Central memory CD8-positive, alpha-beta T cell (primary cell): Measurements from ENCODE around the gene PDE8B.

Source experiments
- ATAC-seq: fragments of 150-1000 bp; cut with Tn5 transposase; replicated peaks from 2 replicates; pipeline ENCODE4 v1.10.0; 2022; ENCODE audit warnings: mild to moderate bottlenecking, moderate FRiP score, moderate number of reproducible peaks; ENCODE audit not compliant: poor library complexity, severe bottlenecking; ENCODE audit errors: extremely low read depth
- DNase-seq, 2 donors: peaks; one replicate each; pipeline ENCODE4 v3.0.0; 2021; ENCODE audit warnings: low spot score in 2 of 2
- H3K27ac Mint-ChIP-seq: one replicate; pipeline ENCODE4 v1.8.0; 2022; ENCODE audit warnings: low read depth, mild to moderate bottlenecking, moderate library complexity, mixed read lengths
- H3K27me3 Mint-ChIP-seq: one replicate; pipeline ENCODE4 v1.8.0; 2022; ENCODE audit warnings: mixed read lengths
- H3K36me3 Mint-ChIP-seq: one replicate; pipeline ENCODE4 v1.8.0; 2022; ENCODE audit warnings: mild to moderate bottlenecking, moderate library complexity, mixed read lengths; ENCODE audit not compliant: insufficient read depth
- H3K4me1 Mint-ChIP-seq: one replicate; pipeline ENCODE4 v1.8.0; 2022; ENCODE audit warnings: mixed read lengths
- H3K4me3 Mint-ChIP-seq: one replicate; pipeline ENCODE4 v1.8.0; 2022; ENCODE audit warnings: mild to moderate bottlenecking, moderate library complexity, mixed read lengths
- H3K9me3 Mint-ChIP-seq: one replicate; pipeline ENCODE4 v1.8.0; 2022; ENCODE audit warnings: mixed read lengths

The PDE8B gene

DNA sequence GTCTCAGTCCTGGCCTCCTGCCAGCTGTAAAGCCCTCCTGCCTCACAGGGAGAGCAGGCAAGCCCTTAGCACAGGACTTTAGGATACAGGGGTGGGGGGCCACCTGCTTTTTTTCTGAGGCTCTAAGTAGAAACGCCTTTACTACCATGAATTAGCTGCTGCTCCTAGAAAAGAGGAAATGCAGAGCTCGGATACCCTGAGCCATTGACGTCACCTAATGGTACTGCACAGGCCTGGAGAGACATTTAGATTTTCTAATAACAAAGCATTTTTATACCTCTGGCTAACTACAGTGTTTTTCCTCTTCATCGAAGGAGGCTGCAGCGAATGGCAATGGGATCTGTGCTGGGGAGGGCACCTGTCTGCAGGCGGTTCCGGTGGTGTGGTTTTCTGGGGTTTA is 144.6 kb downstream of the PDE8B start:
- Mint-ChIP-seq H3K36me3 (no peaks in the 10 kb centered on the region), H3K27ac (no peak overlapping the region), H3K4me3 (no peak overlapping the region), H3K27me3 (no peaks in the 10 kb centered on the region), H3K9me3 (no peaks in the 10 kb centered on the region), H3K4me1 (no peaks in the 10 kb centered on the region)
- no peak for ATAC-seq
- no peak for DNase-seq

DNA sequence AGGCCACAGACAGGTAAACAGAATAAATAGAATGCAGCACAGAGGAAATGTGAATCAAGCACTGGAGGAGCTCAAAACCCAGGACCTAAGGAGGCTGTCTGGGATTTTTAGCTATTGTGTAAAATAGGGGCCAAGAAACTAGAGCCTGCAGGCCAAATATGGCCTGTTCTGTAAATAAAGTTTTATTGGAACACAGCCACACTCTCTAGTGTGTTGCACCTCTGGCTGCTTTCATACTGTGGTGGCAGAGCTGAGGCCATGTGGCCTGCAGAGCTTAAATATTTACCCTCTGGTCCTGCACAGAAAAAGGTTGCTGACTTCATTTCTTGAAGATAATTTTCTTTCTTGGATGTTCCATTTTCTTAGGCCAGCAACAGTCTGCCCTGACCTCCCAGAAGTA is 145.3 kb downstream of the PDE8B start:
- H3K9me3 Mint-ChIP-seq: no peaks in the 10 kb centered on the region
- no peak overlapping the region for H3K27ac Mint-ChIP-seq
- no peak for ATAC-seq
- no peak for DNase-seq
- no peaks in the 10 kb centered on the region for H3K4me1 Mint-ChIP-seq
- no peaks in the 10 kb centered on the region for H3K27me3 Mint-ChIP-seq
- no peak overlapping the region for H3K4me3 Mint-ChIP-seq
- H3K36me3 Mint-ChIP-seq: no peaks in the 10 kb centered on the region

DNA sequence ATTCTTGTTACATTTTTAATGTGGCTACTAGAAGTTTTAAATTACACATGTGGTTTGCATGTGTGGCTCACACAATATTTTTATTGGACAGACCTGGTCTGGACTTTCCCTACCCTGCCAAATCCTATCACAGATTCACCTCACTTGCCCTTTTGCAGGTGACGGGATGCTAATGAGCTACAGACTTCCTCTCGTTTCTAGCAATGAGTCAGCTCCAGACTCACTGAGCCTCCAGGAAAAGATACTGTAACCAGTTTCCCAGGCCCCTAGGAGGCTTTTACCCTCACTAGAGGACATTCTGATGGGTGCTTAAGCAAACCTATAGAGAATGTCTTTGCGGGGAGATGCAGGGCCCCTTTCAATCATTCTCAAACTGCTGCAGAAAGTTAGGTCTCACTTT is 146.3 kb downstream of the PDE8B start:
- no peaks in the 10 kb centered on the region for H3K27me3 Mint-ChIP-seq
- no peaks in the 10 kb centered on the region for H3K36me3 Mint-ChIP-seq
- no peak overlapping the region for H3K4me3 Mint-ChIP-seq
- no peak for DNase-seq
- H3K4me1 Mint-ChIP-seq: no peaks in the 10 kb centered on the region
- no peak for ATAC-seq
- no peak overlapping the region for H3K27ac Mint-ChIP-seq
- no peaks in the 10 kb centered on the region for H3K9me3 Mint-ChIP-seq

DNA sequence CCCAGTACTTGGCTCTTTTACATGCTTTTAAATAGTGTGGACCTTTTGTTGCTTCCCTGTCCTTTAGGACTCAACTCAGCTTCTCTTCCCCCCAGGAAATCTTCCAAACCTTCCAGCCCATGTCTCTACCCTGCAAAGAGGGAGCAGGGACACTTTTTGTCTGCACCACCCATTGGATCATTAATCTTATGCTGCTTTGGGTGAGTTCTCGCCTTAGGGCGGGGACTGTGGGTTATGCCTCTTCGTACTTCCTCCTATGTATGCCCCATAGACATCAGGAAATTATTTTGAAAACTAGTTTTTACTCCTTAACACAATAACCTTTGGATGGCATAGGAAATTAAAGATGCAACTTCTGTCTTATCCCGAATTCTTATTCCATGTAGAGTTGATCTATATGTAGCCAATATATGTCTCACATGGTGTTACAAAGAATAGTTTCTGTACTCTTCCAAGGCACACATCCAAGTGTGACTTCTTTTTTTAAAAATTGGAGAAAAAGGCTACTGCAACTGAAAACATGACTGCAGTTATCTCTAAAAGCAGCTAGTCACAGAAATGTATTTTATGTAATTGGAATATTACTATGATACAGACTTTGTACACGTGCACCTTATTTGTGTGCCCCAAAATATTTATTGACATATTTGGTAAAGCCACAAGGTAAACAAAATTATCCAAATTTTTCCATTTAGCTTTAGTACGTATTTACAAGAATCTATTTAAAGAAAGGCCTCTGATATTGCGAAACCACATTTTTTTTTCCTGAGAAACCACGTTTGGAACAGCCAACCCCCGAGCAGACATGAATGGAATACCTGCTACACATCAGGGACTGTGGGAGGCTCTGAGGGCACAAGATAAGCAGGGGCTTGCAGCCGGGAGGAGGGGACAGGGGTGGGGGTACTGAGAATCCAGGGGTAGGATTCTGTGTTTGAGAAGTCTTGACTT is 148.1 kb downstream of the PDE8B start:
- Mint-ChIP-seq H3K9me3 (no peaks in the 10 kb centered on the region), H3K27ac (no peak overlapping the region), H3K36me3 (no peaks in the 10 kb centered on the region), H3K27me3 (no peaks in the 10 kb centered on the region), H3K4me3 (no peak overlapping the region), H3K4me1 (no peaks in the 10 kb centered on the region)
- no peak for DNase-seq
- no peak for ATAC-seq

DNA sequence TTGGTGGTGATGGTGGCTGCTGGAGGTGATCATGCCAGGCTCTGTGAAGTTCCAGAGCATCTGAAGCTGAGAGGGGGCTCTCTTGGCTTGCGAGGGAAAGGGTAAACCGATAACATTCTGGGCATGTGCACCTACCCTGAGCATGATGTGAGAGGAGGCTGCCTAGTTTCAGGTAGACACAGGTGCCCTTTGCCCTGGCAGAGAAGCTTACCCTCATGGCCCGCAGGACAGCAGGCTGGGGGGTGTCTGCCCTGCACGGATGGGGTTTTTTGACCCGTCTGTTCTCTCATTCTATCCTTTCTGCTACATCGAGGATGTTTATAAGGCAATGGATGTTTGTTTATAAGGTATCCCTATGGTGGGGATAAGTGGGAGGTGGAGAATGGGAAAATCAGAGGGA is 148.8 kb downstream of the PDE8B start:
- no peaks in the 10 kb centered on the region for H3K27me3 Mint-ChIP-seq
- ATAC-seq: no peak
- no peak overlapping the region for H3K27ac Mint-ChIP-seq
- DNase-seq: no peak
- no peak overlapping the region for H3K4me3 Mint-ChIP-seq
- H3K9me3 Mint-ChIP-seq: no peaks in the 10 kb centered on the region
- H3K36me3 Mint-ChIP-seq: no peaks in the 10 kb centered on the region
- H3K4me1 Mint-ChIP-seq: no peaks in the 10 kb centered on the region

- DNase-seq (no peak), ATAC-seq (no peak)
- Mint-ChIP-seq H3K27me3 (no peaks in the 10 kb centered on the region), H3K27ac (no peak overlapping the region), H3K36me3 (no peaks in the 10 kb centered on the region), H3K4me1 (no peaks in the 10 kb centered on the region), H3K4me3 (no peak overlapping the region), H3K9me3 (no peaks in the 10 kb centered on the region)
Measured at GRCh38 chr5:77360381-77360780, 149.9 kb downstream of the PDE8B start.

DNA sequence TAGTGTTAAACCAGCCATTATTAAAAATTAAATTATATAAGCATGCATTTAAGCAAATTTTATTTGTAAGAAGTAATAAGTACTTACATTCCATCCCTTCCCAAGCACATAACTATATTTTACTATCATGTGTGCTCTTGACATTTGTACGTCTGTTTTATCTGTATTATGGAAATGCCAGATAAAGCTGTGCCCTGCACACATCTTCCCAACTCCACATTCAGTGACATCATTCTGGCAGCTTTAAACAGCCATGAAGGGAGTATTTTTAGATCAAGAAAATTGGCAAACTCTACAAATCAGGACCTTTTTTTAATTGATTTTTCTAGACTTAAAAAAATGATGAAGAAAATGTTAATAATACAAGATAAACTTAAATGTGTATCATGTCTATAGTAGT is 150.5 kb downstream of the PDE8B start:
- DNase-seq (no peak), ATAC-seq (no peak)
- Mint-ChIP-seq H3K27ac (no peak overlapping the region), H3K27me3 (no peaks in the 10 kb centered on the region), H3K4me3 (no peak overlapping the region), H3K36me3 (no peaks in the 10 kb centered on the region), H3K9me3 (no peaks in the 10 kb centered on the region), H3K4me1 (no peaks in the 10 kb centered on the region)

GRCh38 chr5:77366717-77367500 is 156.4 kb downstream of the PDE8B start:
- no peak overlapping the region for H3K27ac Mint-ChIP-seq
- ATAC-seq: no peak

DNA sequence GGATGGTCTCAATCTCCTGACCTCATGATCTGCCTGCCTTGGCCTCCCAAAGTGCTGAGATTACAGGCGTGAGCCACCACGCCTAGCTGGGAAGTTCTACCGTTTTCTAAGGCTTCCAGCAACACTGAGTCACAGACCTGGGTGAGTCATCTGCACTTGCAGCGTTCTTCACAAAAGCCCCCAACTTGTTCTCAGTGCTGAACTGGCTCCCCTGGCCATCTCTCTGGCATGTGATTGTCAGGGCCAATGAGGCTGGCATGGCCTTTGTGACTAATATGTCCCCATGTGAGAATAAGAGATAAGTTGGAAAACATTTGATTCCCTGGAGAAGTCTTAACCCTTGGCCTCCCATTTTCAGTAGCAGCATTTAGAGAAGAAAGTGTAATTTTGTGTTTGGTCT is 157.3 kb downstream of the PDE8B start:
- Mint-ChIP-seq H3K27ac (no peak overlapping the region), H3K9me3 (no peaks in the 10 kb centered on the region), H3K4me1 (no peaks in the 10 kb centered on the region), H3K4me3 (no peak overlapping the region), H3K27me3 (no peaks in the 10 kb centered on the region), H3K36me3 (no peaks in the 10 kb centered on the region)
- no peak for DNase-seq
- ATAC-seq: no peak

More at GRCh38 chr5:77366717-77367500, 156.4 kb downstream of the PDE8B start:
- no peak for DNase-seq
- Mint-ChIP-seq H3K4me3 (no peak overlapping the region), H3K36me3 (no peaks in the 10 kb centered on the region), H3K9me3 (no peaks in the 10 kb centered on the region), H3K27me3 (no peaks in the 10 kb centered on the region), H3K4me1 (no peaks in the 10 kb centered on the region)

DNA sequence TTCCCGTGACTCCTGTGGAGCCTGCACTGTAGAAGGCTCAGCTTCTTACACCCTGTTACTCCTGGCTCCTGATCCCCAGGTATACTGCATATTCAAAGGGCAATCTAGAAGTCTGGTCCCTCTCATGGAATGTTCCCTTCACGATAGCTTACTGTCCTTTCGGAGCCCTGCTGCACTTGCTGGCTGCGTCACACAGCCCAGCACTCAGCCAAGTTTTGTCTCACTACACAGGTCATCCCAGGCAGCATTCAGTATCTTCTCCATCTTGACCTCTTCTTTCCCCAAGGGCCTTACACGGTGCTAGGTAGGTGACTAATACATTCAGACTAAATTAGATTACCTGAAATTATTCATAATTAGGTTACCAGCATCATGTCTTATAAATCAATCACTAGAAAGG is 157.9 kb downstream of the PDE8B start:
- H3K4me3 Mint-ChIP-seq: no peak overlapping the region
- H3K9me3 Mint-ChIP-seq: no peaks in the 10 kb centered on the region
- H3K27me3 Mint-ChIP-seq: no peaks in the 10 kb centered on the region
- DNase-seq (no peak), ATAC-seq (no peak)
- no peak overlapping the region for H3K27ac Mint-ChIP-seq
- H3K36me3 Mint-ChIP-seq: no peaks in the 10 kb centered on the region
- H3K4me1 Mint-ChIP-seq: no peaks in the 10 kb centered on the region

GRCh38 chr5:77369566-77369965 is 159.1 kb downstream of the PDE8B start:
- Mint-ChIP-seq H3K27ac (no peak overlapping the region), H3K9me3 (no peaks in the 10 kb centered on the region), H3K36me3 (no peaks in the 10 kb centered on the region), H3K27me3 (no peaks in the 10 kb centered on the region), H3K4me1 (no peaks in the 10 kb centered on the region), H3K4me3 (no peak overlapping the region)
- DNase-seq (no peak), ATAC-seq (no peak)

DNA sequence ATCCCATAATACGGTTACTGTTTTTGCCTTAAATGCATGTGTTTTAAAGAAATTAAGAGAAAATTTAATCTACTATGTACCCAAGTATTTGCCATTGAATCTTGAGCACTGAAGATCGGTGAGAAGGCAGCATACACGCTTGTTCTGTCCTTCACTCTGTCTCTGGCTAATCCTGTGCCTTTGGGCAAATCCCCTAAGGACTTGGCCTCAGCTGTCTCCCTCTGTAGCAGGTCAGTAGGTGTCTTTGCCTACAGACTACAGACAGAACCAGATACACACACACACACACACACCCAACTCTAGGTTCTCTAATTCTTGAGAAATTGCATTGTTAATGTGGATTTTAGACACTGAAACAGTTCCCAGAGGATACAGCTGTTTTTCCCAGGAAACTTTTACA is 164.2 kb downstream of the PDE8B start:
- peaks cover 9% of the 10 kb centered on the region for H3K4me1 Mint-ChIP-seq
- H3K4me3 Mint-ChIP-seq: no peak overlapping the region
- no peak for DNase-seq
- H3K9me3 Mint-ChIP-seq: no peaks in the 10 kb centered on the region
- peaks cover 12% of the 10 kb centered on the region for H3K27me3 Mint-ChIP-seq
- H3K27ac Mint-ChIP-seq: no peak overlapping the region
- no peaks in the 10 kb centered on the region for H3K36me3 Mint-ChIP-seq
- ATAC-seq: no peak
